ENCODE results near the gene ST3GAL6.

Gene ST3GAL6

GRCh38 chr3:98784042-98784441, 20.9 kb downstream of the ST3GAL6 start:
- Histone ChIP-seq H3K79me2 (ENCODE audit: insufficient read depth, low read depth) (no peaks in the 10 kb centered on the region; the same call in 1 of the 2 replicates), H3K4me1 (ENCODE audit: low read depth, poor library complexity, severe bottlenecking) (peaks cover 58% of the 10 kb centered on the region), H2AFZ (ENCODE audit: low read depth) (no peak overlapping the region), H3K27me3 (ENCODE audit: insufficient read depth, low read depth) (no peaks in the 10 kb centered on the region), H3K4me2 (no peak overlapping the region), H3K9ac (no peak overlapping the region), H3K27ac (no peak overlapping the region), H3K4me3 (IDR thresholded peaks at IDR 0.05; ENCODE audit: insufficient read depth, low read depth, low read length) (no peak overlapping the region), H3K36me3 (ENCODE audit: insufficient read depth) (no peaks in the 10 kb centered on the region; the same call in 1 of the 2 replicates), H4K20me1 (ENCODE audit: insufficient read depth) (no peaks in the 10 kb centered on the region; the same call in 1 of the 2 replicates)
- TF ChIP-seq, protein P1, sequence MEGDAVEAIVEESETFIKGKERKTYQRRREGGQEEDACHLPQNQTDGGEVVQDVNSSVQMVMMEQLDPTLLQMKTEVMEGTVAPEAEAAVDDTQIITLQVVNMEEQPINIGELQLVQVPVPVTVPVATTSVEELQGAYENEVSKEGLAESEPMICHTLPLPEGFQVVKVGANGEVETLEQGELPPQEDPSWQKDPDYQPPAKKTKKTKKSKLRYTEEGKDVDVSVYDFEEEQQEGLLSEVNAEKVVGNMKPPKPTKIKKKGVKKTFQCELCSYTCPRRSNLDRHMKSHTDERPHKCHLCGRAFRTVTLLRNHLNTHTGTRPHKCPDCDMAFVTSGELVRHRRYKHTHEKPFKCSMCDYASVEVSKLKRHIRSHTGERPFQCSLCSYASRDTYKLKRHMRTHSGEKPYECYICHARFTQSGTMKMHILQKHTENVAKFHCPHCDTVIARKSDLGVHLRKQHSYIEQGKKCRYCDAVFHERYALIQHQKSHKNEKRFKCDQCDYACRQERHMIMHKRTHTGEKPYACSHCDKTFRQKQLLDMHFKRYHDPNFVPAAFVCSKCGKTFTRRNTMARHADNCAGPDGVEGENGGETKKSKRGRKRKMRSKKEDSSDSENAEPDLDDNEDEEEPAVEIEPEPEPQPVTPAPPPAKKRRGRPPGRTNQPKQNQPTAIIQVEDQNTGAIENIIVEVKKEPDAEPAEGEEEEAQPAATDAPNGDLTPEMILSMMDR (conservative IDR thresholded peaks at IDR 0.05; ENCODE audit: low read depth, low read length): no peak

GRCh38 chr3:98784666-98785600, 21.8 kb downstream of the ST3GAL6 start:
- no peak overlapping the region for H3K4me3 ChIP-seq (IDR thresholded peaks at IDR 0.05; ENCODE audit: insufficient read depth, low read depth, low read length)
- H3K27me3 ChIP-seq (ENCODE audit: insufficient read depth, low read depth): no peaks in the 10 kb centered on the region
- H3K79me2 ChIP-seq (ENCODE audit: insufficient read depth, low read depth): no peaks in the 10 kb centered on the region; the same call in 1 of the 2 replicates
- no peak overlapping the region; the same call in 1 of the 2 replicates for H3K4me2 ChIP-seq
- H4K20me1 ChIP-seq (ENCODE audit: insufficient read depth): no peaks in the 10 kb centered on the region; the same call in 1 of the 2 replicates
- no peak overlapping the region for H3K27ac ChIP-seq
- H3K4me1 ChIP-seq (ENCODE audit: low read depth, poor library complexity, severe bottlenecking): peaks cover 60% of the 10 kb centered on the region
- no peak overlapping the region for H3K9ac ChIP-seq
- TF ChIP-seq, protein P1 (conservative IDR thresholded peaks at IDR 0.05; ENCODE audit: low read depth, low read length): no peak
- H3K36me3 ChIP-seq (ENCODE audit: insufficient read depth): no peaks in the 10 kb centered on the region; the same call in 1 of the 2 replicates
- no peak overlapping the region for H2AFZ ChIP-seq (ENCODE audit: low read depth)

DNA sequence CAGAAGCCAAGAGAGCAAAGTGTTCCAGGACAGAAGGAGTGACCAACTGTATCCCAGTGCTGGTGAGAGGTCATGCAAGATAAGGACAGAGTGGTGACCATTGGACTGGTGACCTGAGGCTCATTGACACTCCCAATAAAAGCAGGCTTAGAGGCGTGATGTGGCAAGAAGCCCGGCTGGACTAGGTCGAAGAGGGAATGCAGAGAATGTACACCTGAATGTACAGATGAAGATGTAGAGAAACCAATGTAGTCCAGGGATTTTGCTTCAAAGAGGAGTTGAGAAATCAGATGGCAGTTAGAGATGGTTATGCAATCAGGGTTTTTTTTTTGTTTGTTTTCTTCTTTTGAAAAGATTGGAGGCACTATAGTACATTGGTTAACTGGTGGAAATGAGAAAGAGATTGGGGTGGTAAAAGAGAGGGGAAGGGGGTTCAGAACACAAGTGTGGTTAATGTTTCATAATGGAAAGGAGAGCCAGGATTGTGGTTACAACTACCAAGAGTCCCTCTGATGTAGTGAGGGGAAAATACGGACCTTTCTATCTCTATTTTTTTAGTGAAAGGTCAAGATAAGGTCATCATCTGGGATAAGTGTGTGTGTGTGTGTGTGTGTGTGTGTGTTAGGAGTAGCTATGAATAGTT, 23.3 kb downstream of the ST3GAL6 start:
- H4K20me1 ChIP-seq (ENCODE audit: insufficient read depth): no peaks in the 10 kb centered on the region; the same call in 1 of the 2 replicates
- TF ChIP-seq, protein P1 (conservative IDR thresholded peaks at IDR 0.05; ENCODE audit: low read depth, low read length): no peak
- no peaks in the 10 kb centered on the region; the same call in 1 of the 2 replicates for H3K79me2 ChIP-seq (ENCODE audit: insufficient read depth, low read depth)
- H3K4me3 ChIP-seq (IDR thresholded peaks at IDR 0.05; ENCODE audit: insufficient read depth, low read depth, low read length): no peak overlapping the region
- peak overlapping the region; percentile 58 for H3K4me2 ChIP-seq
- H3K4me1 ChIP-seq (ENCODE audit: low read depth, poor library complexity, severe bottlenecking): peaks cover 60% of the 10 kb centered on the region
- H3K27me3 ChIP-seq (ENCODE audit: insufficient read depth, low read depth): no peaks in the 10 kb centered on the region
- H2AFZ ChIP-seq (ENCODE audit: low read depth): no peak overlapping the region
- H3K36me3 ChIP-seq (ENCODE audit: insufficient read depth): no peaks in the 10 kb centered on the region; the same call in 1 of the 2 replicates
- H3K27ac ChIP-seq: no peak overlapping the region
- H3K9ac ChIP-seq: no peak overlapping the region

GRCh38 chr3:98787181-98787580, 24.0 kb downstream of the ST3GAL6 start:
- H4K20me1 ChIP-seq (ENCODE audit: insufficient read depth): no peaks in the 10 kb centered on the region; the same call in 1 of the 2 replicates

More at GRCh38 chr3:98787181-98787580, 24.0 kb downstream of the ST3GAL6 start:
- H3K36me3 ChIP-seq (ENCODE audit: insufficient read depth): no peaks in the 10 kb centered on the region; the same call in 1 of the 2 replicates
- no peaks in the 10 kb centered on the region for H3K27me3 ChIP-seq (ENCODE audit: insufficient read depth, low read depth)
- no peak overlapping the region for H2AFZ ChIP-seq (ENCODE audit: low read depth)
- no peaks in the 10 kb centered on the region; the same call in 1 of the 2 replicates for H3K79me2 ChIP-seq (ENCODE audit: insufficient read depth, low read depth)
- no peak overlapping the region for H3K4me3 ChIP-seq (IDR thresholded peaks at IDR 0.05; ENCODE audit: insufficient read depth, low read depth, low read length)
- TF ChIP-seq, protein P1 (conservative IDR thresholded peaks at IDR 0.05; ENCODE audit: low read depth, low read length): no peak
- no peak overlapping the region for H3K27ac ChIP-seq
- peaks cover 60% of the 10 kb centered on the region for H3K4me1 ChIP-seq (ENCODE audit: low read depth, poor library complexity, severe bottlenecking)
- H3K4me2 ChIP-seq: peak overlapping the region; percentile 58; the same call in 1 of the 2 replicates
- no peak overlapping the region for H3K9ac ChIP-seq
